Keratinocyte (primary cell): ENCODE results near the gene MAVS. TPM values are rescaled to one million over a fixed set of nuclear protein-coding genes. Genes with fewer than 3 reads are reported as not detected.
"Not testable (repeated sequence)": the region's sequence is repeated elsewhere in the genome, so short reads cannot be mapped to it uniquely, and the experiment has no call there.

ENCODE experiments used
- DNase-seq: peaks from one replicate; pipeline ENCODE4 v3.0.0-alpha.2; 2011; ENCODE audit warnings: low read depth, missing footprints, low spot score
- FAIRE-seq: peaks from 2 replicates; lab custom pipeline; 2011; peaks lifted over from hg19 to GRCh38; lab: Jason Lieb, UNC
- H2AFZ ChIP-seq: 2 replicates; pipeline ENCODE4 v1.6.0; 2012; ENCODE audit warnings: low read length, control low read depth, inconsistent platforms; ENCODE audit not compliant: control insufficient read depth
- H3K27ac ChIP-seq: 2 replicates; pipeline ENCODE4 v1.5.1; 2011; ENCODE audit warnings: low read length; ENCODE audit not compliant: control insufficient read depth, insufficient read depth
- H3K27me3 ChIP-seq: 3 replicates; pipeline ENCODE4 v1.6.0; 2011; ENCODE audit warnings: low read length; ENCODE audit not compliant: control insufficient read depth, insufficient read depth; ENCODE audit errors: extremely low read depth
- H3K36me3 ChIP-seq, 2 experiments: 2 replicates in 1 of 2; 3 replicates in 1 of 2; pipeline ENCODE4 v1.5.1; 2011; ENCODE audit warnings: low read length in 2 of 2, mild to moderate bottlenecking in 1 of 2; ENCODE audit not compliant: control insufficient read depth in 2 of 2, insufficient read depth in 2 of 2; ENCODE audit errors: extremely low read depth in 1 of 2
- H3K4me1 ChIP-seq: 3 replicates; pipeline ENCODE4 v1.5.1; 2011; ENCODE audit warnings: low read length; ENCODE audit not compliant: control insufficient read depth, insufficient read depth; ENCODE audit errors: extremely low read depth
- H3K4me2 ChIP-seq: 3 replicates; pipeline ENCODE4 v1.6.0; 2011; ENCODE audit warnings: low read depth, low read length; ENCODE audit not compliant: control insufficient read depth, insufficient read depth; ENCODE audit errors: extremely low read depth
- H3K4me3 ChIP-seq, 3 experiments: fragments of 200-600 bp in 1 of 3; sonication (generic) in 1 of 3; 2 replicates in 2 of 3; 3 replicates in 1 of 3; pipeline ENCODE4 v1.5.1; 2011 to 2016; ENCODE audit warnings: low read length in 3 of 3, mild to moderate bottlenecking in 3 of 3, control low read depth in 2 of 3, inconsistent platforms in 1 of 3, low read depth in 1 of 3, mixed read lengths in 1 of 3, mixed run types in 1 of 3, moderate library complexity in 1 of 3; ENCODE audit not compliant: control insufficient read depth in 2 of 3, insufficient read depth in 2 of 3; ENCODE audit errors: extremely low read depth in 1 of 3
- H3K79me2 ChIP-seq: 2 replicates; pipeline ENCODE4 v1.6.0; 2012; ENCODE audit warnings: low read length; ENCODE audit not compliant: control insufficient read depth, insufficient read depth
- H3K9ac ChIP-seq: 3 replicates; pipeline ENCODE4 v1.6.0; 2011; ENCODE audit warnings: low read length; ENCODE audit not compliant: control insufficient read depth, insufficient read depth; ENCODE audit errors: extremely low read depth
- H3K9me1 ChIP-seq: 3 replicates; pipeline ENCODE4 v1.6.0; 2011; ENCODE audit warnings: low read length; ENCODE audit not compliant: control insufficient read depth, insufficient read depth; ENCODE audit errors: extremely low read depth
- H3K9me3 ChIP-seq: 2 replicates; pipeline ENCODE4 v1.5.1; 2012; ENCODE audit warnings: low read depth, low read length; ENCODE audit not compliant: control insufficient read depth
- H4K20me1 ChIP-seq: 3 replicates; pipeline ENCODE4 v1.6.0; 2011; ENCODE audit warnings: low read length; ENCODE audit not compliant: control insufficient read depth, insufficient read depth; ENCODE audit errors: extremely low read depth
- CTCF ChIP-seq, 3 experiments: IDR thresholded peaks in 1 of 3; conservative IDR thresholded peaks in 1 of 3; optimal IDR thresholded peaks in 1 of 3; 2 replicates in 2 of 3; 3 replicates in 1 of 3; pipeline versions ENCODE3 to v1.5.1; 2011; ENCODE audit warnings: low read length in 3 of 3, mild to moderate bottlenecking in 3 of 3, moderate library complexity in 2 of 3, control low read depth in 1 of 3, inconsistent platforms in 1 of 3; ENCODE audit not compliant: insufficient read depth in 2 of 3; ENCODE audit errors: extremely low read depth in 1 of 3
- EZH2 ChIP-seq: IDR thresholded peaks from one replicate; pipeline ENCODE4 v1.6.1; 2012; ENCODE audit warnings: inconsistent platforms, mild to moderate bottlenecking, low read length, moderate library complexity
- dilution Hi-C: fragments of 300-500 bp; cut with MboI; formaldehyde crosslinking; loops from one replicate; pipeline ENCODE4 v1.7.0; 2020; ENCODE audit warnings: low sequenced_read_pairs; ENCODE audit not compliant: extremely low pct_ligation_motif_present
- polyA plus RNA-seq, 5 experiments: library from polyadenylated mRNA; depleted of rRNA in 3 of 5; stranded (reverse) in 3 of 5; stranded (forward) in 1 of 5; unstranded in 1 of 5; fragments of >200 nt; gene quantifications; 1 replicate in 1 of 5; 2 replicates in 3 of 5; 3 replicates in 1 of 5; pipeline versions ENCODE4 v1.2.1 to v1.2.3, GENCODE V29; 2011 to 2012; ENCODE audit warnings: missing spikeins in 2 of 5, low read depth in 1 of 5, low replicate concordance in 1 of 5

Gene MAVS
- polyA plus RNA-seq, 1 donor (not counting 4 experiments of a cell fraction or from before 2014, with no cell fraction given) = 15.1 TPM

GRCh38 chr20:3826420-3826819, 20.2 kb upstream of the MAVS start:
- H3K27ac ChIP-seq = no peak overlapping the region
- no peaks in the 10 kb centered on the region for H3K9me3 ChIP-seq
- dilution Hi-C loops = no loop called here

GRCh38 chr20:3828798-3829197, 17.8 kb upstream of the MAVS start:
- no peak overlapping the region for H3K4me2 ChIP-seq
- no peak overlapping the region for H2AFZ ChIP-seq
- no peaks in the 10 kb centered on the region for H3K4me1 ChIP-seq
- H3K9ac ChIP-seq = no peak overlapping the region
- no peak overlapping the region for H3K4me3 ChIP-seq
- dilution Hi-C loops = no loop called here
- DNase-seq = no peak
- H3K9me1 ChIP-seq = no peaks in the 10 kb centered on the region
- H4K20me1 ChIP-seq = no peaks in the 10 kb centered on the region
- peaks cover 5 to 7% of the 10 kb centered on the region in 2 experiments for H3K36me3 ChIP-seq
- no peaks in the 10 kb centered on the region for H3K79me2 ChIP-seq
- TF ChIP-seq EZH2 (no peak), CTCF (optimal IDR thresholded peaks at IDR 0.05 in 1 of 3, IDR thresholded peaks at IDR 0.05 in 1 of 3, conservative IDR thresholded peaks at IDR 0.05 in 1 of 3; ENCODE audit: extremely low read depth in 1 of 3, insufficient read depth in 2 of 3, low read length in 3 of 3) (no peak)
- H3K9me3 ChIP-seq = no peaks in the 10 kb centered on the region
- H3K27me3 ChIP-seq = no peaks in the 10 kb centered on the region
- FAIRE-seq = no peak
- H3K27ac ChIP-seq = no peak overlapping the region

More at GRCh38 chr20:3826420-3826819, 20.2 kb upstream of the MAVS start:
- Histone ChIP-seq H3K79me2 (peaks cover 5% of the 10 kb centered on the region), H3K27me3 (no peaks in the 10 kb centered on the region), H3K4me3 (no peak overlapping the region), H3K9me1 (no peaks in the 10 kb centered on the region), H3K4me2 (no peak overlapping the region), H3K36me3 (peaks cover 12 to 17% of the 10 kb centered on the region in 2 experiments), H3K9ac (no peak overlapping the region), H3K4me1 (peaks cover 3% of the 10 kb centered on the region), H4K20me1 (no peaks in the 10 kb centered on the region), H2AFZ (no peak overlapping the region)
- no peak for TF ChIP-seq CTCF (optimal IDR thresholded peaks at IDR 0.05 in 1 of 3, IDR thresholded peaks at IDR 0.05 in 1 of 3, conservative IDR thresholded peaks at IDR 0.05 in 1 of 3; ENCODE audit: extremely low read depth in 1 of 3, insufficient read depth in 2 of 3, low read length in 3 of 3)
- TF ChIP-seq EZH2 = no peak
- no peak for DNase-seq
- FAIRE-seq = no peak

- H3K36me3 ChIP-seq, H2AFZ ChIP-seq, H3K4me3 ChIP-seq, H3K27ac ChIP-seq, H3K9ac ChIP-seq, H3K27me3 ChIP-seq, dilution Hi-C loops, H3K9me3 ChIP-seq, FAIRE-seq, DNase-seq, H4K20me1 ChIP-seq, H3K9me1 ChIP-seq, H3K4me2 ChIP-seq, H3K4me1 ChIP-seq, H3K79me2 ChIP-seq: not testable (repeated sequence)
These were observed 16.7 kb upstream of the MAVS start for GRCh38 chr20:3829891-3830290.
